K562 (cell line): ENCODE results near the gene TUB.

ENCODE experiments used
- CREB1 ChIP-seq, 2 experiments: sonication (generic) in 1 of 2; formaldehyde crosslinking in 1 of 2; IDR thresholded peaks; 2 replicates each; pipeline versions ENCODE4 v1.6.1 to v1.8.0; 2012 to 2022; ENCODE audit warnings: inconsistent platforms in 1 of 2, mild to moderate bottlenecking in 1 of 2, missing genetic modification reagents in 1 of 2, moderate library complexity in 1 of 2
- CTCF ChIP-seq, 3 experiments: IDR thresholded peaks in 2 of 3; conservative IDR thresholded peaks in 1 of 3; 2 replicates each; pipeline ENCODE4 v1.5.1; 2011 to 2012; ENCODE audit warnings: low read length in 3 of 3, mild to moderate bottlenecking in 3 of 3, control low read depth in 2 of 3, improper control_type of control experiment in 1 of 3, inconsistent platforms in 1 of 3, low read depth in 1 of 3, mixed read lengths in 1 of 3, moderate library complexity in 1 of 3; ENCODE audit not compliant: insufficient read depth in 2 of 3
- ELF1 ChIP-seq: fragments of 200-800 bp; sonication (Bioruptor generic); IDR thresholded peaks from 2 replicates; pipeline ENCODE4 v1.6.1; 2016; ENCODE audit warnings: missing genetic modification characterization, missing compliant biosample characterization
- ELK1 ChIP-seq: sonication (generic); formaldehyde crosslinking; IDR thresholded peaks from 2 replicates; pipeline ENCODE4 v1.8.1; 2022; ENCODE audit warnings: missing genetic modification reagents
- EZH2 ChIP-seq: IDR thresholded peaks from 2 replicates; pipeline ENCODE4 v1.6.1; 2012; ENCODE audit warnings: low read depth, mild to moderate bottlenecking, inconsistent platforms, low read length, borderline replicate concordance
- MAZ ChIP-seq, 2 experiments: fragments of 450-650 bp in 1 of 2; sonication (generic) in 1 of 2; formaldehyde crosslinking; IDR thresholded peaks in 1 of 2; conservative IDR thresholded peaks in 1 of 2; 2 replicates each; pipeline versions ENCODE4 v1.4.0 to v1.5.0; 2020; ENCODE audit warnings: mild to moderate bottlenecking in 1 of 2, missing genetic modification reagents in 1 of 2
- PCBP2 ChIP-seq: fragments of 200-400 bp; formaldehyde crosslinking; IDR thresholded peaks from 2 replicates; pipeline ENCODE4 v1.6.1; 2018; ENCODE audit warnings: low read length, low read depth, mild to moderate bottlenecking, moderate library complexity; ENCODE audit not compliant: poor library complexity, severe bottlenecking
- POLR2AphosphoS5 ChIP-seq: IDR thresholded peaks from 2 replicates; pipeline ENCODE4 v1.6.1; 2011; ENCODE audit warnings: mild to moderate bottlenecking, low read depth, low read length, moderate library complexity; ENCODE audit not compliant: control insufficient read depth, insufficient read depth
- ZBTB8A ChIP-seq: fragments of 450-650 bp; IDR thresholded peaks from 2 replicates; pipeline ENCODE4 v1.6.1; 2018; ENCODE audit warnings: mild to moderate bottlenecking, moderate library complexity; ENCODE audit not compliant: partially characterized antibody
- ZNF518B ChIP-seq: fragments of 250-450 bp; sonication (Bioruptor Pico); IDR thresholded peaks from 2 replicates; pipeline ENCODE4 v1.5.0; 2021; ENCODE audit warnings: mild to moderate bottlenecking, moderate library complexity

GRCh38 chr11:8138526-8138925 is 57.5 kb downstream of the TUB start:
- no peak for TF ChIP-seq ELF1 (tag)
- no peak for TF ChIP-seq CTCF (IDR thresholded peaks at IDR 0.05 in 2 of 3, conservative IDR thresholded peaks at IDR 0.05 in 1 of 3; ENCODE audit: insufficient read depth in 2 of 3, low read depth in 1 of 3, low read length in 3 of 3)
- TF ChIP-seq EZH2: no peak
- TF ChIP-seq CREB1 (IDR thresholded peaks at IDR 0.05): no peak
- TF ChIP-seq CREB1 (CRISPR knock-in tag; IDR thresholded peaks at IDR 0.05): no peak
- TF ChIP-seq ELK1 (CRISPR knock-in tag): no peak
- TF ChIP-seq ZNF518B (CRISPR knock-in tag): no peak
- no peak for TF ChIP-seq MAZ (CRISPR knock-in tag; conservative IDR thresholded peaks at IDR 0.05 in 1 of 2, IDR thresholded peaks at IDR 0.05 in 1 of 2)
- TF ChIP-seq PCBP2: no peak
- TF ChIP-seq POLR2AphosphoS5: no peak
- no peak for TF ChIP-seq ZBTB8A
